GM19467 (cell line): ENCODE measurements around the gene NKAIN2.
"Not testable (repeated sequence)": the region's sequence is repeated elsewhere in the genome, so short reads cannot be mapped to it uniquely, and the experiment has no call there.

Experiments used
- ATAC-seq: cut with Tn5 transposase; IDR thresholded peaks from one replicate; pipeline ENCODE4 v1.9.1; 2021; ENCODE audit warnings: mild to moderate bottlenecking, moderate library complexity; ENCODE audit not compliant: unreplicated experiment

The NKAIN2 gene

DNA sequence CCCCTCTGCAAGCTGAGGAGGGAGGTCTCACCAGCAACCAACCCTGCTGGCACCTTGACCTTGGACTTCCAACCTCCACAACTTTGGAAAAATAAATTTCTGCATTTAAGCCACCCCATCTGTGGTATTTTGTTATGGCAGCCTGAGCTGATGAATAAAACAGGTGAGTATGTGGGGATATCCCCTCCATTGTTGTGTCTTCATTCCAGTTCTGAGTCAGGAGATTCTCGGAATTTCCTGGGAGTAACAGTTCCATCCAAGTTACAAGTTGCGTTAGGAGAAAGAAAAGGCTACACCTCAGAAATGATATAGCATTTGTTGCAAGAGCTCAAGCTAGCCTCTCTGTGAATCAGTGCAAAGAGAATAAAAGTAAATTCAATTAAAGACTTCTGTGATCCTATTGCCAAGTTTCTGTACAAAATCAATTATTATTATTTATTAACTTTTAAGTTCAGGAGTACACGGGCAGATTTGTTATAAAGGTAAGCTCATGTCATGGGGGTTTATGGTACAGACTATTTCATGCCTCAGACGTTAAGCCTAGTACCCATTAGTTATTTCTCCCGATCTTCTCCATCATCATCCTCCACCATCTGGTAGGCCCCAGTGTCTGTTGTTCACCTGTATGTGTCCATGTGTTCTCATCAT lies 153.0 kb downstream of the NKAIN2 start:
- no peak for ATAC-seq

DNA sequence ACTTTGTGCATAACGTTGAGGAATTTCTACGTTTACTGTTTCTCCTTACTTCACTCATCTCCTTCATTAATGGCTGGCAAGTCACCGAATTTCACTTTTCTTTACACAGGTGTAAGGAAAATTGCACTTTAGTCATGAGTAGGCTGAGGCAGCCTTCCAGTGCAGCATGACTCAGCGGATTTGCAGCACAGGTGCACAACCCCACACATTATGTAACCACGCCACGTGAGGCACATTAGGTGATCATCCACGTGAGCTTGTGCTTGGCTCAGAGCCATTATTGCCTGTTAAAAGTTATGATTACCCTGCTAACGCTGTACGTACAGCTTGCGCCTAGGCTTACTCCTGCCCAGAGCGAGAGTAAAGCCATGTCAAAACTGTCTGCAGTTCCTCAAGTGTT lies 158.8 kb downstream of the NKAIN2 start:
- ATAC-seq, result no peak

DNA sequence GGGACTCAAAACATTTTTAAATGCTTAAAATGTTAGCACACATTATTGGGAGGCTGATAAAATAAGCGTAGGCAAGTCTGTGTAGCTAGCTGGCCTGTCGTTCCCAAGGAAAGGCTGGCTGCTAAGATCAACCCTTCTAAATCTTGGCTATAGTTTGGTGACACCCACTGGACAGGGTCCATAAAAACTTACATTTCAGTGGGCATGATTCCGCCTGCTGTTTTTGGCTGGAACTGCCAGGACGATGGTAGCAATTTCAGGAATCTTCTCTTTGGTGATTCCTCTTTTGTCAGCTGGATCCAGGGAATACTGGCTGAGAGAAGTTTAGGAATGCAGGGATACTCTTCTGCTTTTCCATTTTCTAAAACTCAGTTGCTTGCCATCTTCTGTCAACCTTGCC lies 162.2 kb downstream of the NKAIN2 start:
- no peak for ATAC-seq

GRCh38 chr6:123966618-123967017 lies 163.0 kb downstream of the NKAIN2 start:
- ATAC-seq, result no peak

- ATAC-seq, result no peak
Measured at GRCh38 chr6:123967905-123968304, 164.2 kb downstream of the NKAIN2 start.

DNA sequence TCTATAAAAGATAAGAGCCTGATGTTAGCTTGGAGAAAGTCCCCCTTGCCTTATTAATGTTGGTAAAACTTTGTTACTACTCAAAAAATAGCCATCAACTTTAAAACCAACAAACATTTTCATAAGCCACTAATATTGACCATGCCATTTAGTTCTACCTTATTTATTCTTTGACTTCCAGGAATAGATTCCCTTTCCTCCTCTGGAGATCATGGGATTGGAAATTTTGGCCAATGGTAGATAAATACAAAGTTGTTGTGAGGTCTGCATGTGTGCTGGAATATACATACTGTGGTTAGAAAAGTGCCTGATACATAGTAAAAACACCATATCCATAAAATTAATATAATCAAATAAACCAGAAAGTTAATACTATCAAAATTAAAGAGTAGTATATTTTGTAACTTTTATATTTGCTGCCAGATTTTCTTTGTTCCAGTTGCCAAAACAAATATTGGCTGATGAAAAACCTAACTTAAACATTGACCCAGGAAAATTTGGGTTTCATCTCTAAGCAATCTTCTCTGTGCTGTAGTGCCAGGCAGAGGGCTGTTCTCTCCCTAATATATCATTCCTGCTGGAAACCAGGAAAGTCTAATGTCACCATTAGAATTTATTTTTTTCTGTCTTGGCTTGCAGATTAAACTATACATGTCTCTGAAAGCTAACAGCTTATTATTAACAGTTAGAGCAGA lies 169.1 kb downstream of the NKAIN2 start:
- no peak for ATAC-seq

DNA sequence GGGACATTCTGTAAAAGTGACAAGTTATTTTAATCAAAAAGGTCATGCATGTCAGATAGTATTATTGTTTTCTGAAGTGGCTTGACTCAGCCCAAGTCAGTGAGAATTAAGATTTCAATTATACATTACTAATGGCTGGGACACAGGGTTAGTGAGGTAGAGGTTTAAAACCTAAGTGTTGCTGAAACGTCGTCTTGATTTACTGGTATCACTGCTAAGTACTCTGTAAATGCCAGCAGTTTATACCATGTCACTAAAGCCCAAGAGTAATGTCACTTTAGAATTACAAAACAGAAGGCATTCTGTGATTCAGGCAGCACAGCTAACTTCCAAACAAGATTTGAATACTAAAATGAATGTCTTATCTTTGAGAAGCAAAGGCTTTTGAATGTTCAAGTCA lies 176.6 kb downstream of the NKAIN2 start:
- ATAC-seq, result no peak

- no peak for ATAC-seq
Measured at GRCh38 chr6:123986938-123987337, 183.3 kb downstream of the NKAIN2 start.

DNA sequence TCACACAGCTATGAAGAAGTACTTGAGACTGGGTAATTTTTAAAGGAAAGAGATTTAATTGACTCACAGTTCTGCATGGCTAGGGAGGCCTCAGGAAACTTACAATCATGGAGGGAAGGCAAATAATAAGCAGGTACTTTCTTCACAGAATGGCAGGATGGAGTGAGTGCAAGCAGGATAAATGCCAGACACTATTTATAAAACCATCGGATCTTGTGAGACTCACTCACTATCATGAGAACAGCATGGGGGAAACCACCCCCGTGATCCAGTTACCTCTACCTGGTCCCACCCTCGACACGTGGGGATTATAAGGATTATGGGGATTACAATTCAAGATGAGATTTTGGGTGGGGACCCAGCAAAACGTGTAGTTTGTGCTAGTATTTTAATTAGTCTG lies 186.3 kb downstream of the NKAIN2 start:
- not testable (repeated sequence) for ATAC-seq

DNA sequence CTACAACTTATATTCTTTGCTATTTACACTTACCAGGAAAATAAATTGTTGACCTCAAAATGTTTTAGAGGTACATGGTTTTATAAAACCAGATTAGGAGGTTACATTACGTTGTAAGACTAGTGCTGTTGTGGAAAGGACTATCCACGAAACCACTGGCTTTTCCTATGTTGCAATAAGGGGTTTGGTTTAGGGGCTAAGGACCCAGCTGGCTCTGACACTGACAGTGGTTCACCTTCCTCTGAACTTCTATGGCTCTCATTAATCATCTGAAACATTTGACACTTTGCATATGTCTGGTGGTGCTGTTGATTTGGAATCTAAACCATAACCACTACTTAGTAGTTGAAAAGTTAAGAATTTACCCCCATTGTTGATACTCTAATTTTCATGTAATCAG lies 186.7 kb downstream of the NKAIN2 start:
- no peak for ATAC-seq

DNA sequence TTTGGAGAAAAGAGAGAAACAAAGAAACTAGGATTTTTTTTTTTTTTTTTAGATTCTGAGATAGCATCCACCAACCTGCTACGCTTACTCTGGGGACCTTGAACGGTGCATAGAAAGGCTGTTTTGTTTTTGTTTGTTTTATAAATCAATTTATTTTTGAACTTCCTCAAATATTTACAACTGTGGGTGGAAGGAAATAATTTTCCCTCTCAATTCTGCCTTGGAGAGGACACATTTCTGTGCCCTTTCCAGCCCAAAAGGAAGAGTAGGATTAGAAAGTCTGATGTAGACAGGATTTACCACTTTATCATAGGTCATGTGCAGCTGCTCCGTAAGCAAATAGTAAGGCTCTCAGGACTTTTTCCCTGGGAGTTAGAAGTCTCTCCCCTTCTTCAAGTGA lies 190.5 kb downstream of the NKAIN2 start:
- no peak for ATAC-seq

GRCh38 chr6:123994891-123995635 lies 191.4 kb downstream of the NKAIN2 start:
- no peak for ATAC-seq

GRCh38 chr6:123997223-123997622 lies 193.6 kb downstream of the NKAIN2 start:
- no peak for ATAC-seq

GRCh38 chr6:124002377-124003081 lies 198.9 kb downstream of the NKAIN2 start:
- no peak for ATAC-seq

GRCh38 chr6:124007266-124007665 lies 203.6 kb downstream of the NKAIN2 start:
- ATAC-seq, result no peak

DNA sequence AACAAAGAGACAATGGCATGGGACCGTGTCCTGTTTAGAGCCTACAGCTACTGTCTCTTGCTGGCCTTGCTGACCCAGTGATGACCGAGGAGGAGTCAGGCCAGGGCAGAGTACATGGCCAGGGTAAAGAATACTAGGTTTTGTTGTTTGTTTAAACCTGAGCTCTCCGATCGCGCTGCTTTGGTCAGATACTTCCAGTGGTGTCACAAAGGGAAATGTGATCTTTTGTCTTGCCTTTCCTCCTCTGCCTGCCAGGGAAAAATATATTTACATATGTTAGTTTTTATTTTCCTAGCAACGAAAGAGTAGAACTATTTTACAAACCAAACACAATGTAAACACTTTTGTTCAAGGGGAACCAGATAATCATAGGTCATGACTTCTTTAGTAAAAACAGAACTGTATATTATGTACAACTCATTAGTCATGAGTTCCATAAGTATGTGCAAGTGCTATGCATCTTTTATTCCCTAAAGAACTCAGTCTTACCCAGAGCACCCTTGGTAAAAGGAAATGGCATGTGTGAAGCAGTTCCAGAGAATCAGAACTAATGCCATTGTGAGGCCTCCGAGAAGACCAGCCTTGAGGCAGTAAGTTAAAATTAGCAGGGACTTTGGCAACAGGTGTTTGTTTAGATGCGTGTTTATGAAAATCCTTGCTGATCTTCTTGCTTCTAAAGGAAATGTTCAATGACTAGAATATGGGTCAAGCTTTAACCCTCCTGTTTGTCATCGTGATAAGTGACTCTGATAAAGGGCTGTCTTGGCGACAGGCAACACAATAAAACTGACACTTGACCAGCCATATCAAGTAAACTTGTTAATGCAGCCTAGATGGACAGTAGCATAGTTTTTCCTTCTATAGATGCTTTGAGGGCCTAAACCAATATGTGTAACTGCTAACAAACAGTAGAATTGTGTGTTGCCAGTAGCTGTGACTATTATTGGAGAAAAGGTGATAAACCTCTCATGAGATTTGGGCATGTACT lies 204.6 kb downstream of the NKAIN2 start:
- no peak for ATAC-seq

GRCh38 chr6:124008988-124009765 lies 205.5 kb downstream of the NKAIN2 start:
- ATAC-seq, result no peak

GRCh38 chr6:124010574-124010973 lies 206.9 kb downstream of the NKAIN2 start:
- no peak for ATAC-seq

- no peak for ATAC-seq
Measured at GRCh38 chr6:124011180-124011579, 207.5 kb downstream of the NKAIN2 start.
